ENCODE results near the gene BTBD9.

Gene BTBD9

GRCh38 chr6:38179794-38180430 lies 459.8 kb downstream of the BTBD9 start:
- no CpG with 5 or more reads among the region's 12 CpGs for WGBS (ENCODE audit: extremely low coverage, insufficient coverage, low lambda C conversion rate)
- H3K4ac ChIP-seq (ENCODE audit: low read depth, low read length): no peak overlapping the region
- H2BK15ac ChIP-seq (replicated peaks; ENCODE audit: low read depth): no peak overlapping the region
- H2BK5ac ChIP-seq (ENCODE audit: low read length): no peak overlapping the region
- H3K23ac ChIP-seq (ENCODE audit: low read length): no peak overlapping the region
- no peaks in the 10 kb centered on the region for H3K36me3 ChIP-seq (ENCODE audit: control insufficient read depth, insufficient read depth, low read length)
- no peak overlapping the region for H2BK120ac ChIP-seq (ENCODE audit: low read depth, low read length)
- no peaks in the 10 kb centered on the region for H3K79me2 ChIP-seq (ENCODE audit: control insufficient read depth, insufficient read depth, low read length)
- no peak overlapping the region for H2AK5ac ChIP-seq (ENCODE audit: low read length)
- H3K4me2 ChIP-seq (ENCODE audit: low read length): no peak overlapping the region
- no peak for DNase-seq
- no peaks in the 10 kb centered on the region for H3K79me1 ChIP-seq (ENCODE audit: low read length)
- H3K4me3 ChIP-seq (ENCODE audit: low read length): no peak overlapping the region
- no peak overlapping the region for H3K18ac ChIP-seq (ENCODE audit: low read length)
- no peak overlapping the region for H3K27ac ChIP-seq (ENCODE audit: low read depth, low read length)
- no peak overlapping the region for H3K9ac ChIP-seq (ENCODE audit: low read length)
- H4K8ac ChIP-seq (ENCODE audit: low read depth, low read length): no peak overlapping the region
- peaks cover 7% of the 10 kb centered on the region for H3K4me1 ChIP-seq (ENCODE audit: control insufficient read depth, low read depth, low read length)
- H3K27me3 ChIP-seq (ENCODE audit: insufficient read depth, low read length, poor library complexity): no peaks in the 10 kb centered on the region
- no peak overlapping the region for H3K56ac ChIP-seq (ENCODE audit: low read length)
- H4K5ac ChIP-seq (ENCODE audit: low read length): no peak overlapping the region

- Histone ChIP-seq H4K8ac (ENCODE audit: low read depth, low read length) (no peak overlapping the region), H3K4ac (ENCODE audit: low read depth, low read length) (no peak overlapping the region), H3K27me3 (ENCODE audit: insufficient read depth, low read length, poor library complexity) (no peaks in the 10 kb centered on the region), H3K27ac (ENCODE audit: low read depth, low read length) (no peak overlapping the region), H3K9ac (ENCODE audit: low read length) (no peak overlapping the region), H3K4me1 (ENCODE audit: control insufficient read depth, low read depth, low read length) (peaks cover 7% of the 10 kb centered on the region), H3K18ac (ENCODE audit: low read length) (no peak overlapping the region), H3K4me2 (ENCODE audit: low read length) (no peak overlapping the region), H4K5ac (ENCODE audit: low read length) (no peak overlapping the region), H3K79me1 (ENCODE audit: low read length) (no peaks in the 10 kb centered on the region), H3K56ac (ENCODE audit: low read length) (no peak overlapping the region), H2BK15ac (replicated peaks; ENCODE audit: low read depth) (no peak overlapping the region), H2BK120ac (ENCODE audit: low read depth, low read length) (no peak overlapping the region), H3K79me2 (ENCODE audit: control insufficient read depth, insufficient read depth, low read length) (no peaks in the 10 kb centered on the region), H2AK5ac (ENCODE audit: low read length) (no peak overlapping the region), H3K23ac (ENCODE audit: low read length) (no peak overlapping the region), H3K4me3 (ENCODE audit: low read length) (no peak overlapping the region), H2BK5ac (ENCODE audit: low read length) (no peak overlapping the region), H3K36me3 (ENCODE audit: control insufficient read depth, insufficient read depth, low read length) (no peaks in the 10 kb centered on the region)
- DNase-seq: no peak
- no CpG with 5 or more reads among the region's 7 CpGs for WGBS (ENCODE audit: extremely low coverage, insufficient coverage, low lambda C conversion rate)
Observed at GRCh38 chr6:38179300-38179699, 460.4 kb downstream of the BTBD9 start.

GRCh38 chr6:38178584-38178886 lies 461.2 kb downstream of the BTBD9 start:
- no peak overlapping the region for H4K5ac ChIP-seq (ENCODE audit: low read length)
- H2BK15ac ChIP-seq (replicated peaks; ENCODE audit: low read depth): no peak overlapping the region
- no peak overlapping the region for H2BK5ac ChIP-seq (ENCODE audit: low read length)
- peaks cover 7% of the 10 kb centered on the region for H3K4me1 ChIP-seq (ENCODE audit: control insufficient read depth, low read depth, low read length)
- no peak overlapping the region for H3K9ac ChIP-seq (ENCODE audit: low read length)
- H3K23ac ChIP-seq (ENCODE audit: low read length): no peak overlapping the region
- H3K4me2 ChIP-seq (ENCODE audit: low read length): no peak overlapping the region
- DNase-seq: no peak
- H3K4ac ChIP-seq (ENCODE audit: low read depth, low read length): no peak overlapping the region
- H3K56ac ChIP-seq (ENCODE audit: low read length): no peak overlapping the region
- no peak overlapping the region for H2BK120ac ChIP-seq (ENCODE audit: low read depth, low read length)
- no CpG with 5 or more reads among the region's 2 CpGs for WGBS (ENCODE audit: extremely low coverage, insufficient coverage, low lambda C conversion rate)
- H2AK5ac ChIP-seq (ENCODE audit: low read length): no peak overlapping the region
- no peaks in the 10 kb centered on the region for H3K79me1 ChIP-seq (ENCODE audit: low read length)
- no peak overlapping the region for H3K4me3 ChIP-seq (ENCODE audit: low read length)
- H3K18ac ChIP-seq (ENCODE audit: low read length): no peak overlapping the region
- H3K27ac ChIP-seq (ENCODE audit: low read depth, low read length): no peak overlapping the region
- H4K8ac ChIP-seq (ENCODE audit: low read depth, low read length): no peak overlapping the region
- no peaks in the 10 kb centered on the region for H3K27me3 ChIP-seq (ENCODE audit: insufficient read depth, low read length, poor library complexity)
- H3K79me2 ChIP-seq (ENCODE audit: control insufficient read depth, insufficient read depth, low read length): no peaks in the 10 kb centered on the region
- no peaks in the 10 kb centered on the region for H3K36me3 ChIP-seq (ENCODE audit: control insufficient read depth, insufficient read depth, low read length)

- no peak overlapping the region for H2BK5ac ChIP-seq (ENCODE audit: low read length)
- H3K4ac ChIP-seq (ENCODE audit: low read depth, low read length): no peak overlapping the region
- WGBS (ENCODE audit: extremely low coverage, insufficient coverage, low lambda C conversion rate): no CpG with 5 or more reads among the region's 14 CpGs
- no peak overlapping the region for H3K18ac ChIP-seq (ENCODE audit: low read length)
- H3K79me1 ChIP-seq (ENCODE audit: low read length): no peaks in the 10 kb centered on the region
- H3K27me3 ChIP-seq (ENCODE audit: insufficient read depth, low read length, poor library complexity): no peaks in the 10 kb centered on the region
- H2AK5ac ChIP-seq (ENCODE audit: low read length): no peak overlapping the region
- H3K79me2 ChIP-seq (ENCODE audit: control insufficient read depth, insufficient read depth, low read length): no peaks in the 10 kb centered on the region
- no peak for DNase-seq
- no peak overlapping the region for H4K8ac ChIP-seq (ENCODE audit: low read depth, low read length)
- H3K9ac ChIP-seq (ENCODE audit: low read length): no peak overlapping the region
- H3K27ac ChIP-seq (ENCODE audit: low read depth, low read length): no peak overlapping the region
- no peak overlapping the region for H3K56ac ChIP-seq (ENCODE audit: low read length)
- no peak overlapping the region for H4K5ac ChIP-seq (ENCODE audit: low read length)
- no peaks in the 10 kb centered on the region for H3K36me3 ChIP-seq (ENCODE audit: control insufficient read depth, insufficient read depth, low read length)
- no peak overlapping the region for H3K4me2 ChIP-seq (ENCODE audit: low read length)
- H2BK15ac ChIP-seq (replicated peaks; ENCODE audit: low read depth): no peak overlapping the region
- H2BK120ac ChIP-seq (ENCODE audit: low read depth, low read length): no peak overlapping the region
- no peak overlapping the region for H3K4me3 ChIP-seq (ENCODE audit: low read length)
- peaks cover 7% of the 10 kb centered on the region for H3K4me1 ChIP-seq (ENCODE audit: control insufficient read depth, low read depth, low read length)
- no peak overlapping the region for H3K23ac ChIP-seq (ENCODE audit: low read length)
Observed at GRCh38 chr6:38177882-38178583, 461.7 kb downstream of the BTBD9 start.

GRCh38 chr6:38176797-38177751 lies 462.7 kb downstream of the BTBD9 start:
- H3K36me3 ChIP-seq (ENCODE audit: control insufficient read depth, insufficient read depth, low read length): no peaks in the 10 kb centered on the region
- H3K79me1 ChIP-seq (ENCODE audit: low read length): no peaks in the 10 kb centered on the region
- no peak overlapping the region for H3K18ac ChIP-seq (ENCODE audit: low read length)
- no peak overlapping the region for H2BK120ac ChIP-seq (ENCODE audit: low read depth, low read length)
- H3K4me1 ChIP-seq (ENCODE audit: control insufficient read depth, low read depth, low read length): peaks cover 7% of the 10 kb centered on the region
- no peak overlapping the region for H2AK5ac ChIP-seq (ENCODE audit: low read length)
- peak overlapping the region; percentile 52 for H3K56ac ChIP-seq (ENCODE audit: low read length)
- peak overlapping the region; percentile 12 for H3K9ac ChIP-seq (ENCODE audit: low read length)
- no peak overlapping the region for H2BK5ac ChIP-seq (ENCODE audit: low read length)
- H3K23ac ChIP-seq (ENCODE audit: low read length): no peak overlapping the region
- H3K4ac ChIP-seq (ENCODE audit: low read depth, low read length): peak overlapping the region; percentile 1
- H3K4me3 ChIP-seq (ENCODE audit: low read length): no peak overlapping the region
- no peaks in the 10 kb centered on the region for H3K79me2 ChIP-seq (ENCODE audit: control insufficient read depth, insufficient read depth, low read length)
- no peaks in the 10 kb centered on the region for H3K27me3 ChIP-seq (ENCODE audit: insufficient read depth, low read length, poor library complexity)
- no peak overlapping the region for H4K8ac ChIP-seq (ENCODE audit: low read depth, low read length)
- H2BK15ac ChIP-seq (replicated peaks; ENCODE audit: low read depth): no peak overlapping the region
- H3K27ac ChIP-seq (ENCODE audit: low read depth, low read length): no peak overlapping the region
- H3K4me2 ChIP-seq (ENCODE audit: low read length): no peak overlapping the region
- no CpG with 5 or more reads among the region's 32 CpGs for WGBS (ENCODE audit: extremely low coverage, insufficient coverage, low lambda C conversion rate)
- DNase-seq: peak; percentile 76
- no peak overlapping the region for H4K5ac ChIP-seq (ENCODE audit: low read length)
